Choroid plexus epithelial cell (primary cell): ENCODE measurements around the gene WIZ.

Source experiments
- DNase-seq: peaks from one replicate; pipeline ENCODE4 v3.0.0-alpha.2; 2010; ENCODE audit warnings: low read depth
- H3K4me3 ChIP-seq: 2 replicates; pipeline ENCODE4 v1.5.1; 2011; ENCODE audit warnings: low read depth, mild to moderate bottlenecking, control low read depth, low read length, moderate library complexity
- TF ChIP-seq, protein P1 (sequence below): conservative IDR thresholded peaks from 2 replicates; pipeline ENCODE4 v1.5.1; 2011; ENCODE audit warnings: low read depth, mild to moderate bottlenecking, control low read depth, inconsistent platforms, low read length, moderate library complexity

The WIZ gene

DNA sequence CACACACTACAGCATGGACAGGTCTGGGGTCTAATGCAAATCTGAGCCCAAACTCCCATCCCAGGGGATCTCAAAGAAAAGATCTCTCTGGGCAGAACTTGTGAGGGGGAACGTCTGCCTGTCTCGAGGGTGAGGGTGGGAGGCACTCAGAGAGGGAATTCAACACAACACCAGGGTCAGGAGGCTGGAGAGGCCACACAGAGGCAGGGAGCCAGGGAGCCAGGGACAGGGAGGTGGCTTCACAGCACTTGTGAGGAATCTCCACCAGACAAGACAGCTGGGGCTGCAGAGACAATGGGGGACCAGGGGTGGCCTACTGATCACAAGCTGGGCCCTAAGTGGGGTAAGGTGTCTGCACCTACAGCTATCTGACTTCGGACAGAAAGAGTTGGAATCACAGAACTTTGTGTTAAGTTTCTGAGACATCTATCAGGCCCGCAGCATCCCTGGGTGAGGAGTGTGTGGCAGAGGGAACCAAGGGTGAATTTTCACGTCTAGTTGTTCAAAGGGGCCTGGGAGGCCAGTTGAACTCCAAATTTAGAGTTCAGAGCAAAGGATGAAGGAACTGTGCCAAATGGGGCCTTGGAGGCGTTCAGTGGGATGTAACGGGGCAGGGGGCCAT, 18.2 kb downstream of the WIZ start:
- DNase-seq = no peak
- TF ChIP-seq, protein P1, sequence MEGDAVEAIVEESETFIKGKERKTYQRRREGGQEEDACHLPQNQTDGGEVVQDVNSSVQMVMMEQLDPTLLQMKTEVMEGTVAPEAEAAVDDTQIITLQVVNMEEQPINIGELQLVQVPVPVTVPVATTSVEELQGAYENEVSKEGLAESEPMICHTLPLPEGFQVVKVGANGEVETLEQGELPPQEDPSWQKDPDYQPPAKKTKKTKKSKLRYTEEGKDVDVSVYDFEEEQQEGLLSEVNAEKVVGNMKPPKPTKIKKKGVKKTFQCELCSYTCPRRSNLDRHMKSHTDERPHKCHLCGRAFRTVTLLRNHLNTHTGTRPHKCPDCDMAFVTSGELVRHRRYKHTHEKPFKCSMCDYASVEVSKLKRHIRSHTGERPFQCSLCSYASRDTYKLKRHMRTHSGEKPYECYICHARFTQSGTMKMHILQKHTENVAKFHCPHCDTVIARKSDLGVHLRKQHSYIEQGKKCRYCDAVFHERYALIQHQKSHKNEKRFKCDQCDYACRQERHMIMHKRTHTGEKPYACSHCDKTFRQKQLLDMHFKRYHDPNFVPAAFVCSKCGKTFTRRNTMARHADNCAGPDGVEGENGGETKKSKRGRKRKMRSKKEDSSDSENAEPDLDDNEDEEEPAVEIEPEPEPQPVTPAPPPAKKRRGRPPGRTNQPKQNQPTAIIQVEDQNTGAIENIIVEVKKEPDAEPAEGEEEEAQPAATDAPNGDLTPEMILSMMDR = no peak
- peak overlapping the region; percentile 82 for H3K4me3 ChIP-seq

DNA sequence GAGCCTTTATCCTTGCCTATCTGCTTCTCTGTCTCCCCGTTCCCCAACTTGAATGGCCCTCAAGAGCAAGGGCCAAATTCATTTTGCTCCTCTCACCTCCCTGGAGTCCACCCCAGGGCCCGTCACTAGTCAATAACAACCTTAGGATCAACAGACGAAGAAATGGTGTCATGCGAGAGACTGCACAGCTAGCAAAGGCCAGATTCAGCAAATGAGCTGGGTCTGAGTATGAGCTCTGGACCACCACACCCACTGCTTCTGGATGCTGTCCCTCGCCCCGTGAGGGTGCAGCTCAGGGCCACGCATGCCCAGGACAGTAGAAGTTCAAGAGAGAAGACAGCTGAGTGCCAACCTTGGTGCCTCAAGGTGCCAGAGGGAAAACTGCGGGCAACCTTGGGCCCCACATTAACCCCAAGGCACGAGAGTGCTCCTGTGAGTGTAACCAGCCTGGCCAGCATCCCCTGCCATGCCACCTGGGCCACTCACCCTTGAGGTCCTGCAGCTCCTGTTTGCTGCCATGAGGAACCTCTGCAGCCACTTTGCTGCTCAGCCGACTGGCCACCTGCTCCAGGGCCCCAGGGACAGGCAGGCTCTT, 19.1 kb downstream of the WIZ start:
- DNase-seq = no peak
- TF ChIP-seq, protein P1 = no peak
- peak overlapping the region; percentile 7 for H3K4me3 ChIP-seq

DNA sequence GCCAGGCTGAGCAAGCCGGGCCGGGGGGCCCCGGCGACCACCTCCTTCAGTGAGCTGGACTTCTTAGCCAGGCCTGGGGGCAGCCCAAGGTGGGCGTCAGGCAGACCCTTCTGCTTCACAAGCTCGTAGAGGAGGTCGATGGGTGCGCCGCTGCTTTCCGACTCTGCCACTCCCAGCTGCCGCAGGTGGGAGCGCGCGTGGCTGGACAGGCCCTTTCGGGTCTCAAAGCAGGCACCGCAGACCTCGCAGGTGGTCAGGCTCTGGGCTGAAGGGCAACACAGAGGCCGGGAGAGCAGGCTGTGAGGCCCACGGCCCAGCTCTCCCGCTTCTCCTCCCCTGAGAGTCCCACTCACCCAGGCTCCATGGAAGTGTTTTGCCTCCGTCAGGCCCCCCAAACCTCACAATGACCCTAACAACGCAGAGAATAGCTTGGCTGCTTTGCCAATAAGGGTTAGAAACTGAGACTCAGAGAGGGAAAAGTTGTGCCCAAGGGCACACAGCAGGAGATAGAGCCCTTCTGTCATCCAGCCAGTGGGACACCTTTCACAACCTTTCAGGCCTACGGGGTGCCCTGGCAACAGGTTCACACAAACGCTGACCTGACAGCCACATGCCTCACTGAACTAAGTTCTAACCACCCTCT, 19.8 kb downstream of the WIZ start:
- DNase-seq = no peak
- TF ChIP-seq, protein P1 = no peak
- no peak overlapping the region for H3K4me3 ChIP-seq

DNA sequence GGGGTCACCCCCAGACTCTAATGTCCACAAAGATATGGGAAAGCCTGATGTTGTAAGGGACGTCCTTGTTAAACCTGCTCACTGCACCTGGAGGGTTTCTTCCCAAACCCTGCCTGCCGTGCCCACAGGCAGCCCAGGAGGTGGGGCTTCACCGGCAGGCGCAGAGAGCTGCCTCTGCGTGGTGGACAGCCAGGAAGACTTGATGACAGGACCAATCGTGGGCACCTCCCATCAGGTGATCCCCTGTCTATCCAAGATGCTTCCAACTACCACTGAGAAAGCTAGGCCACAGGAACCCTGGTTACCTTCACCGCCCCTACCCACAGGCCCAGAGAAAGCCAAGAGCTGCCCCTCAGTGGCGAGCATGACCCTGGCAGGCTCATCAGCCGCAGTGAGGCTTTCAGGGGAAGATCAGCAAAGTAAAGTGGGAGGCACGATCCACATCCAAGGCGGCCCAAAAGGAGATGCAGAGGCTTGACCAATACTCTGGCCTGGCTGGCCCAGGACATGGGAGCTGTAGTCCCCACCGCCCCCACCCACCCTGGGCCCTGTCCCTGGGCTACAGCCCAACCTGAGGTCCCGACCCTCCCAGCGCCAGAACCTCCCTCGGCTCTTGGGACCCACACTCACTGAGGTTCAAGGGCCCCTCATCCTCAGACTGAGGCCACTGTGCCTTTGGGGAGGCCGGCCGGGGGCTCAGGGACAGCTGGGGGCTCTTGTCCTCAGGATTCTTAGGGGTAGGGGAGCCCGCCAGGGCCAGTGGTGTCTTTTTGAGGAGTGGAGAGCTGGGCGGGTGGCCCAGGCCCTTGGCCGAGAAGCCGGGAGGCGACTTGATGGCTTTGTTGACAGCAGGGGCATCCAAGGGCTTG, 20.6 kb downstream of the WIZ start:
- no peak for DNase-seq
- TF ChIP-seq, protein P1 = no peak
- H3K4me3 ChIP-seq = no peak overlapping the region

DNA sequence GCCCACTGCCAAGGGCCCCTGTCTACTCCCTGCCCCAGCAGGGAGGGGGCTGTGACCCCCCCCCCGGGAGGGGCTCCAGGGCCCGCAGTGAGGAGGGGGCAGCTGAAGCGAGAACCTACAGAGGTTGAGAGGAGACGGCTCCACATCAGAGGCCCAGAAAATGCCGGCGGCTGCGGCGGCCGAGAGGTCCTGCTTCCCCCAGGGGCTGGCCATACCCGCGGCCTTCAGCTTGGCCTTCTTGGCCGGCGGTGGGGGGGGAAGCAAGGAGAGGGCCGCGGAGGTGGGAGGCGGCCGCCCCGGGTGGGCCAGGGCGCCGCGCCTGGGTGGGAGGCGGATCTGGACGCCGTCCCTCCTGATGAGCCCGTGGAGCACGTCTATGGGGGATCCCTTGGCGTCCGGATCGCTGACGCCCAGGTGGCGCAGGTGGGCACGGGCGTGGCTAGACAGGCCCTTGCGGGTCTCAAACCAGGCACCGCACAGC, 21.7 kb downstream of the WIZ start:
- TF ChIP-seq, protein P1 = no peak
- DNase-seq = no peak
- H3K4me3 ChIP-seq = no peak overlapping the region

DNA sequence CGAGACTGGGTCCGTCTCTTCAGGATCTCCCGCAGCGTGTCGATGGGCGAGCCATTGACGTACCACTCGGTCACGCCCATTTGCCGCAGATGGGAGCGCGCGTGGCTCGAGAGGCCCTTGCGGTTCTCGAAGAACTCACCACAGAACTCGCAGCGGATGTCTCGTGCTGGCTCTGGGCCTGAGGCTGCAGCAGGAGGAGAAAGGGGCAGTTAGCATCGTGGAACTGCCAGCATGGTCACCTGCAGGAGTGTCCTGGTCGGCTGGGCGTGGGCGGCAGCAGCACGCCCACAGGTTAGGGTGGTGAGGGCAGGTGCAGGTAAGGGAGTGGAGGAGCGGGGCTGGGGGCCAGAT, 22.4 kb downstream of the WIZ start:
- no peak overlapping the region for H3K4me3 ChIP-seq
- no peak for DNase-seq
- TF ChIP-seq, protein P1 = no peak
